ENCODE data around the gene CTSS. TPM values are rescaled to one million over a fixed set of nuclear protein-coding genes. Genes with fewer than 3 reads are reported as not detected.
"Not testable (repeated sequence)": the region's sequence is repeated elsewhere in the genome, so short reads cannot be mapped to it uniquely, and the experiment has no call there.

The CTSS gene
- total RNA-seq, 1 experiment from 2014 or later = 0.66 TPM

DNA sequence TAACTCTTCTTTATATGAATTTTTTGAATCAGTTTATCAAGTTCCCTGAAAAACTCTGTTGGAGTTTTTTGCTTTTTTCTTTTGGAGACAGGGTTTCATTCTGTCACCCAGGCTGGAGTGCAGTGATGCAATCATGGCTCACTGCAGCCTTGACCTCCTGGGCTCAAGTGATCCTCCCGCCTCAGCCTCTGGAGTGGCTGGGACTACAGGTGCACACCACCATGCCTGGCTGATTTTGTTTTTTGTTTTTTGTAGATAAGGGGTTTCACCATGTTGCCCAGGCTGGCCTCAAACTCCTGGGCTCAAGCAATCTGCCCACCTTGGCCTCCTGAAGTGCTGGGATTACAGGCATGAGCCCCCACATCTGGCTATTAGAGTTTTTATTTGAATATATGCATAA is 2.1 kb upstream of the CTSS start:
- POLR2A ChIA-PET; H3K9me3 Mint-ChIP-seq; H3K36me3 Mint-ChIP-seq; H3K27me3 Mint-ChIP-seq (ENCODE audit: low read depth); H3K4me3 Mint-ChIP-seq; H3K4me1 Mint-ChIP-seq; H3K27ac Mint-ChIP-seq; ATAC-seq; DNase-seq (ENCODE audit: low spot score): not testable (repeated sequence)
- CTCF ChIA-PET = interaction anchor here (2.1 kb wide), 1 partner anchor 46 kb away, joined by 6 read pairs; no protein-coding TSS in a partner anchor
- peak; percentile 78 for TF ChIP-seq GABPB1 (CRISPR knock-in tag; IDR thresholded peaks at IDR 0.05)

- H3K36me3 Mint-ChIP-seq; H3K4me1 Mint-ChIP-seq; H3K27ac Mint-ChIP-seq; DNase-seq (ENCODE audit: low spot score); H3K9me3 Mint-ChIP-seq; H3K4me3 Mint-ChIP-seq; H3K27me3 Mint-ChIP-seq (ENCODE audit: low read depth); ATAC-seq: not testable (repeated sequence)
- ChIA-PET CTCF (interaction anchor here (2.1 kb wide), 1 partner anchor 47 kb away, joined by 6 read pairs; no protein-coding TSS in a partner anchor), POLR2A (interaction anchor here (1.2 kb wide), 1 partner anchor 18 kb away, joined by 5 read pairs; no protein-coding TSS in a partner anchor)
Observed at GRCh38 chr1:150765977-150766301, 361 bp upstream of the CTSS start.

- Mint-ChIP-seq H3K27ac (no peak overlapping the region), H3K36me3 (peaks cover 3% of the 10 kb centered on the region), H3K27me3 (ENCODE audit: low read depth) (no peaks in the 10 kb centered on the region), H3K4me3 (no peak overlapping the region), H3K4me1 (no peaks in the 10 kb centered on the region), H3K9me3 (peaks cover 10% of the 10 kb centered on the region)
- CTCF ChIA-PET = interaction anchor here (2.0 kb wide), 1 partner anchor 48 kb away, joined by 8 read pairs; no protein-coding TSS in a partner anchor
- TF ChIP-seq JUN (CRISPR knock-in tag; IDR thresholded peaks at IDR 0.05) (no peak), NFE2L1 (CRISPR knock-in tag; IDR thresholded peaks at IDR 0.05) (no peak)
- no peak for ATAC-seq
- POLR2A ChIA-PET = no interaction called here
- no peak for DNase-seq (ENCODE audit: low spot score)
Observed at GRCh38 chr1:150764617-150765101, 919 bp downstream of the CTSS start.

- peaks cover 10% of the 10 kb centered on the region for H3K9me3 Mint-ChIP-seq
- peaks cover 3% of the 10 kb centered on the region for H3K36me3 Mint-ChIP-seq
- no peaks in the 10 kb centered on the region for H3K4me1 Mint-ChIP-seq
- H3K27ac Mint-ChIP-seq = no peak overlapping the region
- no peaks in the 10 kb centered on the region for H3K27me3 Mint-ChIP-seq (ENCODE audit: low read depth)
- ATAC-seq (no peak), DNase-seq (ENCODE audit: low spot score) (no peak)
- CTCF ChIA-PET = no interaction called here
- TF ChIP-seq, protein P1, sequence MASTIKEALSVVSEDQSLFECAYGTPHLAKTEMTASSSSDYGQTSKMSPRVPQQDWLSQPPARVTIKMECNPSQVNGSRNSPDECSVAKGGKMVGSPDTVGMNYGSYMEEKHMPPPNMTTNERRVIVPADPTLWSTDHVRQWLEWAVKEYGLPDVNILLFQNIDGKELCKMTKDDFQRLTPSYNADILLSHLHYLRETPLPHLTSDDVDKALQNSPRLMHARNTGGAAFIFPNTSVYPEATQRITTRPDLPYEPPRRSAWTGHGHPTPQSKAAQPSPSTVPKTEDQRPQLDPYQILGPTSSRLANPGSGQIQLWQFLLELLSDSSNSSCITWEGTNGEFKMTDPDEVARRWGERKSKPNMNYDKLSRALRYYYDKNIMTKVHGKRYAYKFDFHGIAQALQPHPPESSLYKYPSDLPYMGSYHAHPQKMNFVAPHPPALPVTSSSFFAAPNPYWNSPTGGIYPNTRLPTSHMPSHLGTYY (CRISPR knock-in tag; IDR thresholded peaks at IDR 0.05) = no peak
- TF ChIP-seq ARID4B (CRISPR knock-in tag; IDR thresholded peaks at IDR 0.05; ENCODE audit: borderline replicate concordance) (no peak), FOXJ3 (CRISPR knock-in tag; IDR thresholded peaks at IDR 0.05; ENCODE audit: borderline replicate concordance) (no peak), NR3C1 (CRISPR knock-in tag; conservative IDR thresholded peaks at IDR 0.05; ENCODE audit: low read depth) (no peak), TCF7 (CRISPR knock-in tag; IDR thresholded peaks at IDR 0.05; ENCODE audit: low read depth) (no peak), NR2C2 (CRISPR knock-in tag; IDR thresholded peaks at IDR 0.05) (no peak), ELF4 (CRISPR knock-in tag; IDR thresholded peaks at IDR 0.05; ENCODE audit: low read depth) (no peak), SMAD4 (CRISPR knock-in tag; IDR thresholded peaks at IDR 0.05) (no peak), ZSCAN18 (CRISPR knock-in tag; IDR thresholded peaks at IDR 0.05) (no peak), ZNF425 (CRISPR knock-in tag; conservative IDR thresholded peaks at IDR 0.05) (no peak)
- H3K4me3 Mint-ChIP-seq = no peak overlapping the region
- POLR2A ChIA-PET = no interaction called here
Observed at GRCh38 chr1:150763018-150763417, 2.6 kb downstream of the CTSS start.

Data from WTC11 (cell line).